Pancreas (tissue), 10 donors: Measurements from ENCODE around the gene KARS1. TPM values are rescaled to one million over a fixed set of nuclear protein-coding genes. Genes with fewer than 3 reads are reported as not detected.

Experiments
- ATAC-seq, 4 donors: fragments of 200-7000 bp; cut with Tn5 transposase; one replicate each; pipeline versions ENCODE4 v1.8.0 to v1.9.1; 2020; ENCODE audit warnings: mild to moderate bottlenecking in 4 of 4, moderate library complexity in 4 of 4
- DNase-seq, 6 donors: peaks; one replicate each; pipeline ENCODE4 v3.0.0-alpha.2; 2020
- FAIRE-seq: peaks from 2 replicates; lab custom pipeline; 2012; peaks lifted over from hg19 to GRCh38; lab: Jason Lieb, UNC
- H3K27ac ChIP-seq, 4 donors: fragments of 200-600 bp; sonication (generic); 1 replicate in 3 of 4; 2 replicates in 1 of 4; pipeline versions ENCODE4 v1.5.0 to v1.8.0; 2020
- H3K27me3 ChIP-seq, 4 donors: fragments of 200-600 bp; one replicate each; pipeline ENCODE4 v1.8.0; 2021
- H3K36me3 ChIP-seq, 3 donors: fragments of 200-600 bp; sonication (generic) in 1 of 3; one replicate each; pipeline versions ENCODE4 v1.5.0 to v1.8.0; 2020 to 2021
- H3K4me1 ChIP-seq, 3 donors: fragments of 200-600 bp; one replicate each; pipeline ENCODE4 v1.8.0; 2021
- H3K4me3 ChIP-seq, 4 donors: fragments of 200-600 bp; sonication (generic) in 2 of 4; one replicate each; pipeline versions ENCODE4 v1.5.0 to v1.8.0; 2020 to 2021
- H3K9me3 ChIP-seq, 4 donors: fragments of 200-600 bp; one replicate each; pipeline ENCODE4 v1.8.0; 2021
- CTCF ChIP-seq, 4 donors: fragments of 200-600 bp; sonication (generic) in 3 of 4; IDR thresholded peaks; one replicate each; pipeline versions ENCODE4 v1.5.0 to v1.8.0; 2021; ENCODE audit warnings: antibody characterized with exemption in 4 of 4
- WGBS, 2 donors: extraction: QIAGEN DNeasy Blood & Tissue Kit; methylation state at CpG; one replicate each; pipeline ENCODE4 v1.1.7; 2013; 5-methylcytosine and 5-hydroxymethylcytosine counted together
- intact Hi-C, 3 donors: fragments of 100-400 bp; cut with DNase I; formaldehyde crosslinking; loops; one replicate each; pipeline versions ENCODE4 v1.11.1 to v1.14.2; 2022
- polyA plus RNA-seq, 2 donors: library from polyadenylated mRNA; stranded (reverse); fragments of 200-250 nt; gene quantifications; one replicate each; pipeline ENCODE4 v1.2.3, GENCODE V29; 2013
- total RNA-seq, 6 donors: library from RNA; stranded (reverse); fragmentation: NEBNext Ultra II Directional in 4 of 6; extraction: Animal tissue kit (Norgen Biotek cat#: 25700) in 4 of 6; gene quantifications; one replicate each; pipeline versions ENCODE4 v1.2.1 to v1.2.4, GENCODE V29; 2021 to 2023
- donor health status: healthy with polysubstance abuse.
- donor health status: DM: no; HTN: no; CAD: no; lungs with moderate emphysema.
- donor health status: DM: no; HTN: no; CAD: no.
- donor health status: control.
- donor health status: control.
- donor health status: Bipolar disorder and iron deficiency.
- donor health status: DM: yes; HTN: yes; CAD: no.
- donor health status: DM: no; HTN: no; CAD: no.
- donor health status: DM: no; HTN: no; CAD: no.
- donor health status: DM: yes; HTN: yes; CAD: no.

The KARS1 gene
- total and polyA plus RNA-seq, 8 donors, result 47.2 to 70.7 (median 58.5) TPM

GRCh38 chr16:75628351-75628750 is 19.1 kb downstream of the KARS1 start:
- no peaks in the 10 kb centered on the region for H3K4me1 ChIP-seq
- DNase-seq (no peak), FAIRE-seq (no peak), ATAC-seq (no peak)
- H3K9me3 ChIP-seq, result no peaks in the 10 kb centered on the region
- intact Hi-C loops, result loop anchor here in 1 of 3 donors (10.0 kb wide), 1 partner anchor 154 kb away; no protein-coding TSS in a partner anchor
- H3K36me3 ChIP-seq, result peaks cover 0 to 61% (median 39%) of the 10 kb centered on the region in 3 donors
- no peak overlapping the region for H3K4me3 ChIP-seq
- H3K27me3 ChIP-seq, result no peaks in the 10 kb centered on the region
- WGBS, 2 donors, result 94 to 95% methylated on average over 4 of the region's 4 CpGs
- no peak for TF ChIP-seq CTCF (IDR thresholded peaks at IDR 0.05)
- H3K27ac ChIP-seq, result no peak overlapping the region

GRCh38 chr16:75627851-75628250 is 19.6 kb downstream of the KARS1 start:
- H3K4me1 ChIP-seq, result no peaks in the 10 kb centered on the region
- no peak overlapping the region for H3K27ac ChIP-seq
- TF ChIP-seq CTCF (IDR thresholded peaks at IDR 0.05), result no peak
- WGBS, 2 donors, result 70 to 72% methylated on average over 3 of the region's 3 CpGs
- no peak for ATAC-seq
- H3K9me3 ChIP-seq, result no peaks in the 10 kb centered on the region
- intact Hi-C loops, result loop anchor here in 1 of 3 donors (10.0 kb wide), 1 partner anchor 153 kb away; no protein-coding TSS in a partner anchor
- no peak for FAIRE-seq
- peaks cover 0 to 56% (median 35%) of the 10 kb centered on the region in 3 donors for H3K36me3 ChIP-seq
- H3K27me3 ChIP-seq, result no peaks in the 10 kb centered on the region
- no peak for DNase-seq
- H3K4me3 ChIP-seq, result no peak overlapping the region

- peaks cover 0 to 6% (median 5%) of the 10 kb centered on the region in 3 donors for H3K4me1 ChIP-seq
- H3K27me3 ChIP-seq, result no peaks in the 10 kb centered on the region
- ATAC-seq, result no peak
- intact Hi-C loops, result loop anchor here in 1 of 3 donors (10.0 kb wide), 1 partner anchor 152 kb away; no protein-coding TSS in a partner anchor
- H3K27ac ChIP-seq, result no peak overlapping the region
- no peak for FAIRE-seq
- no peak for DNase-seq
- TF ChIP-seq CTCF (IDR thresholded peaks at IDR 0.05), result no peak
- H3K36me3 ChIP-seq, result peaks cover 0 to 50% (median 34%) of the 10 kb centered on the region in 3 donors
- 93% methylated on average over 4 of the region's 4 CpGs for WGBS, 2 donors
- H3K4me3 ChIP-seq, result no peak overlapping the region
- H3K9me3 ChIP-seq, result no peaks in the 10 kb centered on the region
Measured at GRCh38 chr16:75626806-75627205, 20.7 kb downstream of the KARS1 start.

- no peak for ATAC-seq
Measured at GRCh38 chr16:75624921-75625334, 22.5 kb downstream of the KARS1 start.

More at GRCh38 chr16:75624921-75625334, 22.5 kb downstream of the KARS1 start:
- Histone ChIP-seq H3K4me1 (peaks cover 5 to 9% (median 7%) of the 10 kb centered on the region in 3 donors), H3K36me3 (peaks cover 0 to 32% (median 23%) of the 10 kb centered on the region in 3 donors), H3K4me3 (no peak overlapping the region), H3K9me3 (no peaks in the 10 kb centered on the region), H3K27me3 (no peaks in the 10 kb centered on the region), H3K27ac (no peak overlapping the region)
- DNase-seq (no peak), FAIRE-seq (no peak)
- intact Hi-C loops, result loop anchor here in 1 of 3 donors (10.0 kb wide), 1 partner anchor 150 kb away; no protein-coding TSS in a partner anchor
- TF ChIP-seq CTCF (IDR thresholded peaks at IDR 0.05), result no peak
- 74 to 75% methylated on average over 4 of the region's 4 CpGs for WGBS, 2 donors
